Measurements from ENCODE around the gene MALT1. TPM values are rescaled to one million over a fixed set of nuclear protein-coding genes. Genes with fewer than 3 reads are reported as not detected.

MALT1 gene
- total RNA-seq, 1 experiment from 2014 or later: 34.0 TPM

GRCh38 chr18:58715540-58715939 is 44.3 kb downstream of the MALT1 start:
- ChIA-PET POLR2A (no interaction called here), CTCF (no interaction called here)
- no peaks in the 10 kb centered on the region; the same call in 1 of the 2 replicates for H3K36me3 ChIP-seq (ENCODE audit: control insufficient read depth, insufficient read depth, low read length)
- DNase-seq (ENCODE audit: low read depth, low spot score) (no peak), ATAC-seq (no peak)
- H3K9me3 ChIP-seq (ENCODE audit: control insufficient read depth, insufficient read depth, low read depth, low read length): no peaks in the 10 kb centered on the region
- no peaks in the 10 kb centered on the region for H3K4me1 ChIP-seq (ENCODE audit: control insufficient read depth, insufficient read depth, low read length)
- H3K27me3 ChIP-seq (ENCODE audit: control insufficient read depth, insufficient read depth, low read length): no peaks in the 10 kb centered on the region
- intact Hi-C loops (cut with micrococcal nuclease; ENCODE audit: unreplicated experiment) (no loop called here), in situ Hi-C loops (cut with HindIII; ENCODE audit: low pct_unique_long_range_greater_than_20kb, low sequenced_read_pairs) (no loop called here)
- TF ChIP-seq SIN3A (IDR thresholded peaks at IDR 0.05; ENCODE audit: borderline replicate concordance, insufficient read depth, low read depth, low read length) (no peak), POLR2AphosphoS5 (IDR thresholded peaks at IDR 0.05; ENCODE audit: low read depth, low read length) (no peak)
- no peak overlapping the region for H3K27ac ChIP-seq (ENCODE audit: low read length)
- BruUV-seq (replicated peaks): no TSS peak
- H3K4me3 ChIP-seq (ENCODE audit: low read depth in 2 of 2, low read length in 2 of 2): no peak overlapping the region

DNA sequence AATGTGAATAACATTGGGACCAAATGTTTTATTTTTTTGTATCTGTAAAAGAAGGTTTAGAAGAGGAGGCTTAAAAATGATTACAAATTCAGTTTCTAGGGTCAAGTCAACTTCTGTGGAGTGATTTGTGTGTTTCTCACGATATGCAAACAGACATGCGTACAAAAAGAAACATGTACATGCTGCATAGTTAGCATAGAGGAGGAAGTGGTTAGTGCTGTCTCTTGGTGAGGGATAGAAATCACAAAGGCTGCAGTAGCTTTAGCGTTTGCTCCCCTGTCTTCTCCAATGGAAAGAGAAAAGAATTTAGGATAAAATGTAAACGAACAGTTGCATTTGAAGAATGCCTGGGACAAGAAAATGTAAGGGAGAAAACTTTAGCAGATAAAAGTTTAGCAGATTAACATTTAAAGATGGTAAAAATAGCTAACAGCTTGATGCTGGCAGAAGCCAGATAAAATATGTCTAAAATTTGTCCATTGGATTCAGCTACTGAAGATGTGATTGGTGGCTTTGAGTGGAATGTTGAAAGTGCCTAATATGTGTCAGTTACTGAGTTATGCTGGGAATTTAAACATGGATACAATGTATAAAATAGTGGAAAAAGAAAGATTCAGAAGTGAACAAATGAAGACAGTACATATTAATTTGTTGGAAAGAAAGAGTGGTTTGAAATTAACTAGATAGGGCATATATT is 44.9 kb downstream of the MALT1 start:
- ChIA-PET POLR2A (no interaction called here), CTCF (no interaction called here)
- BruUV-seq (replicated peaks): no TSS peak
- DNase-seq (ENCODE audit: low read depth, low spot score) (no peak), ATAC-seq (no peak)
- in situ Hi-C loops (cut with HindIII; ENCODE audit: low pct_unique_long_range_greater_than_20kb, low sequenced_read_pairs) (no loop called here), intact Hi-C loops (cut with micrococcal nuclease; ENCODE audit: unreplicated experiment) (no loop called here)
- TF ChIP-seq SIN3A (IDR thresholded peaks at IDR 0.05; ENCODE audit: borderline replicate concordance, insufficient read depth, low read depth, low read length) (no peak), TCF7L2 (IDR thresholded peaks at IDR 0.05; ENCODE audit: low read depth, low read length) (no peak), POLR2AphosphoS5 (IDR thresholded peaks at IDR 0.05; ENCODE audit: low read depth, low read length) (no peak)
- TF ChIP-seq, protein P1, sequence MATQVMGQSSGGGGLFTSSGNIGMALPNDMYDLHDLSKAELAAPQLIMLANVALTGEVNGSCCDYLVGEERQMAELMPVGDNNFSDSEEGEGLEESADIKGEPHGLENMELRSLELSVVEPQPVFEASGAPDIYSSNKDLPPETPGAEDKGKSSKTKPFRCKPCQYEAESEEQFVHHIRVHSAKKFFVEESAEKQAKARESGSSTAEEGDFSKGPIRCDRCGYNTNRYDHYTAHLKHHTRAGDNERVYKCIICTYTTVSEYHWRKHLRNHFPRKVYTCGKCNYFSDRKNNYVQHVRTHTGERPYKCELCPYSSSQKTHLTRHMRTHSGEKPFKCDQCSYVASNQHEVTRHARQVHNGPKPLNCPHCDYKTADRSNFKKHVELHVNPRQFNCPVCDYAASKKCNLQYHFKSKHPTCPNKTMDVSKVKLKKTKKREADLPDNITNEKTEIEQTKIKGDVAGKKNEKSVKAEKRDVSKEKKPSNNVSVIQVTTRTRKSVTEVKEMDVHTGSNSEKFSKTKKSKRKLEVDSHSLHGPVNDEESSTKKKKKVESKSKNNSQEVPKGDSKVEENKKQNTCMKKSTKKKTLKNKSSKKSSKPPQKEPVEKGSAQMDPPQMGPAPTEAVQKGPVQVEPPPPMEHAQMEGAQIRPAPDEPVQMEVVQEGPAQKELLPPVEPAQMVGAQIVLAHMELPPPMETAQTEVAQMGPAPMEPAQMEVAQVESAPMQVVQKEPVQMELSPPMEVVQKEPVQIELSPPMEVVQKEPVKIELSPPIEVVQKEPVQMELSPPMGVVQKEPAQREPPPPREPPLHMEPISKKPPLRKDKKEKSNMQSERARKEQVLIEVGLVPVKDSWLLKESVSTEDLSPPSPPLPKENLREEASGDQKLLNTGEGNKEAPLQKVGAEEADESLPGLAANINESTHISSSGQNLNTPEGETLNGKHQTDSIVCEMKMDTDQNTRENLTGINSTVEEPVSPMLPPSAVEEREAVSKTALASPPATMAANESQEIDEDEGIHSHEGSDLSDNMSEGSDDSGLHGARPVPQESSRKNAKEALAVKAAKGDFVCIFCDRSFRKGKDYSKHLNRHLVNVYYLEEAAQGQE (IDR thresholded peaks at IDR 0.05; ENCODE audit: insufficient read depth in 1 of 2, low read depth in 2 of 2, low read length in 1 of 2): no peak
- TF ChIP-seq, protein P2, sequence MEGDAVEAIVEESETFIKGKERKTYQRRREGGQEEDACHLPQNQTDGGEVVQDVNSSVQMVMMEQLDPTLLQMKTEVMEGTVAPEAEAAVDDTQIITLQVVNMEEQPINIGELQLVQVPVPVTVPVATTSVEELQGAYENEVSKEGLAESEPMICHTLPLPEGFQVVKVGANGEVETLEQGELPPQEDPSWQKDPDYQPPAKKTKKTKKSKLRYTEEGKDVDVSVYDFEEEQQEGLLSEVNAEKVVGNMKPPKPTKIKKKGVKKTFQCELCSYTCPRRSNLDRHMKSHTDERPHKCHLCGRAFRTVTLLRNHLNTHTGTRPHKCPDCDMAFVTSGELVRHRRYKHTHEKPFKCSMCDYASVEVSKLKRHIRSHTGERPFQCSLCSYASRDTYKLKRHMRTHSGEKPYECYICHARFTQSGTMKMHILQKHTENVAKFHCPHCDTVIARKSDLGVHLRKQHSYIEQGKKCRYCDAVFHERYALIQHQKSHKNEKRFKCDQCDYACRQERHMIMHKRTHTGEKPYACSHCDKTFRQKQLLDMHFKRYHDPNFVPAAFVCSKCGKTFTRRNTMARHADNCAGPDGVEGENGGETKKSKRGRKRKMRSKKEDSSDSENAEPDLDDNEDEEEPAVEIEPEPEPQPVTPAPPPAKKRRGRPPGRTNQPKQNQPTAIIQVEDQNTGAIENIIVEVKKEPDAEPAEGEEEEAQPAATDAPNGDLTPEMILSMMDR (IDR thresholded peaks at IDR 0.05): no peak
- H3K4me3 ChIP-seq (ENCODE audit: low read depth in 2 of 2, low read length in 2 of 2): no peak overlapping the region
- H3K36me3 ChIP-seq (ENCODE audit: control insufficient read depth, insufficient read depth, low read length): no peaks in the 10 kb centered on the region; the same call in 1 of the 2 replicates
- H3K4me1 ChIP-seq (ENCODE audit: control insufficient read depth, insufficient read depth, low read length): no peaks in the 10 kb centered on the region
- H3K27ac ChIP-seq (ENCODE audit: low read length): no peak overlapping the region
- no peaks in the 10 kb centered on the region for H3K27me3 ChIP-seq (ENCODE audit: control insufficient read depth, insufficient read depth, low read length)
- no peaks in the 10 kb centered on the region for H3K9me3 ChIP-seq (ENCODE audit: control insufficient read depth, insufficient read depth, low read depth, low read length)

- BruUV-seq (replicated peaks): no TSS peak
- DNase-seq (ENCODE audit: low read depth, low spot score) (no peak), ATAC-seq (no peak)
- ChIA-PET CTCF (interaction anchor here (0.6 kb wide), 1 partner anchor 47 kb away, joined by 3 read pairs; no protein-coding TSS in a partner anchor), POLR2A (no interaction called here)
- Histone ChIP-seq H3K36me3 (ENCODE audit: control insufficient read depth, insufficient read depth, low read length) (no peaks in the 10 kb centered on the region; the same call in 1 of the 2 replicates), H3K4me3 (ENCODE audit: low read depth in 2 of 2, low read length in 2 of 2) (no peak overlapping the region), H3K27me3 (ENCODE audit: control insufficient read depth, insufficient read depth, low read length) (no peaks in the 10 kb centered on the region), H3K9me3 (ENCODE audit: control insufficient read depth, insufficient read depth, low read depth, low read length) (no peaks in the 10 kb centered on the region), H3K4me1 (ENCODE audit: control insufficient read depth, insufficient read depth, low read length) (no peaks in the 10 kb centered on the region), H3K27ac (ENCODE audit: low read length) (no peak overlapping the region)
- in situ Hi-C loops (cut with HindIII; ENCODE audit: low pct_unique_long_range_greater_than_20kb, low sequenced_read_pairs) (no loop called here), intact Hi-C loops (cut with micrococcal nuclease; ENCODE audit: unreplicated experiment) (no loop called here)
- TF ChIP-seq SIN3A (IDR thresholded peaks at IDR 0.05; ENCODE audit: borderline replicate concordance, insufficient read depth, low read depth, low read length) (no peak), TCF7L2 (IDR thresholded peaks at IDR 0.05; ENCODE audit: low read depth, low read length) (no peak), POLR2AphosphoS5 (IDR thresholded peaks at IDR 0.05; ENCODE audit: low read depth, low read length) (no peak)
- TF ChIP-seq, protein P2 (IDR thresholded peaks at IDR 0.05): no peak
- TF ChIP-seq, protein P1 (IDR thresholded peaks at IDR 0.05; ENCODE audit: insufficient read depth in 1 of 2, low read depth in 2 of 2, low read length in 1 of 2): no peak
These were observed 50.4 kb downstream of the MALT1 start for GRCh38 chr18:58721566-58722239.
